GM18517 (cell line): ENCODE results near the gene MYD88.
"Not testable (repeated sequence)": the region's sequence is repeated elsewhere in the genome, so short reads cannot be mapped to it uniquely, and the experiment has no call there.

ENCODE experiments used
- ATAC-seq: cut with Tn5 transposase; IDR thresholded peaks from one replicate; pipeline ENCODE4 v1.9.1; 2021; ENCODE audit warnings: mild to moderate bottlenecking, moderate library complexity; ENCODE audit not compliant: unreplicated experiment

Gene MYD88

DNA sequence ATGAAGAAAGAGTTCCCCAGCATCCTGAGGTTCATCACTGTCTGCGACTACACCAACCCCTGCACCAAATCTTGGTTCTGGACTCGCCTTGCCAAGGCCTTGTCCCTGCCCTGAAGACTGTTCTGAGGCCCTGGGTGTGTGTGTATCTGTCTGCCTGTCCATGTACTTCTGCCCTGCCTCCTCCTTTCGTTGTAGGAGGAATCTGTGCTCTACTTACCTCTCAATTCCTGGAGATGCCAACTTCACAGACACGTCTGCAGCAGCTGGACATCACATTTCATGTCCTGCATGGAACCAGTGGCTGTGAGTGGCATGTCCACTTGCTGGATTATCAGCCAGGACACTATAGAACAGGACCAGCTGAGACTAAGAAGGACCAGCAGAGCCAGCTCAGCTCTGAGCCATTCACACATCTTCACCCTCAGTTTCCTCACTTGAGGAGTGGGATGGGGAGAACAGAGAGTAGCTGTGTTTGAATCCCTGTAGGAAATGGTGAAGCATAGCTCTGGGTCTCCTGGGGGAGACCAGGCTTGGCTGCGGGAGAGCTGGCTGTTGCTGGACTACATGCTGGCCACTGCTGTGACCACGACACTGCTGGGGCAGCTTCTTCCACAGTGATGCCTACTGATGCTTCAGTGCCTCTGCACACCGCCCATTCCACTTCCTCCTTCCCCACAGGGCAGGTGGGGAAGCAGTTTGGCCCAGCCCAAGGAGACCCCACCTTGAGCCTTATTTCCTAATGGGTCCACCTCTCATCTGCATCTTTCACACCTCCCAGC, 2.9 kb downstream of the MYD88 start:
- ATAC-seq = no peak

DNA sequence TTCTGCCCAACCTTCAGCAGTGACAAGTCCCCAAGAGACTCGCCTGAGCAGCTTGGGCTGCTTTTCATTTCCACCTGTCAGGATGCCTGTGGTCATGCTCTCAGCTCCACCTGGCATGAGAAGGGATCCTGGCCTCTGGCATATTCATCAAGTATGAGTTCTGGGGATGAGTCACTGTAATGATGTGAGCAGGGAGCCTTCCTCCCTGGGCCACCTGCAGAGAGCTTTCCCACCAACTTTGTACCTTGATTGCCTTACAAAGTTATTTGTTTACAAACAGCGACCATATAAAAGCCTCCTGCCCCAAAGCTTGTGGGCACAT, 3.5 kb downstream of the MYD88 start:
- no peak for ATAC-seq

DNA sequence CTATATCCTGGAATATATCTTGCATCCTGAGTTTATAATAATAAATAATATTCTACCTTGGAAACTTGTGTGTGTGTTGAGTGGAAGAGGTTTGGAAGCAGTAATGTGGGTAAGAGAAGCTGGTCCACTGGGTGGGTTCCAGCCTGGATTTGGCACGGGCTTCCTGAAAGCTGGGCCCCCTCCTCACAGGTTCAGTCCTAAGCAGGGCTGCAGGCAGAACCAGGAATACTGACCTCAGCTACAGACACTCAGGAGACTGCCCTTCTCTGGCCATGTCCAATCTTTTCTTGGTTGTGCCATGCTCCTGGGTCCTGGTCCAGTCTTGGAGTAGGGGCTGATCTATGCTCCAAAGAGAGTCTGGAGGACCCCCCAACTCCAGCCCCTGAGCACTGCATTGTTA, 4.5 kb downstream of the MYD88 start:
- no peak for ATAC-seq

DNA sequence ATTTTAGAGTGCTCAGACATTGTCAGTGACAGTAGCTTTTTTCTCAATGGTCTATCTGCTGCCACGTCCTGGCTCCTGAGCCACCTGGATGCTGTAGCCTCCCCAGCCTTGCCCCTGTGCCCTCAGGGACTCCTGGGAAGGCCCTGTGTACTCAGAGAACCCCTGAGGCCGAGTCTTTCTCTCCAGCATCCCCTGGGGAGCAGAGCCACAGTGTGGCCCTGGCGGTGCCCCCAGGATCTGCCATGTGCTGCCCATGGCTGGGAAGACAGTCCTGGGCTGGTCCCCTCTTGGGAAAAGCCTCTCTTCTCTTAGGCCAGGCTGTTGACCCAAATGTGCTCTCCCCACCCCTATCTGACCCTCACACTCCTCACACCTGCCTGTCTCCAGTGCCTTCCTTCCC, 5.0 kb downstream of the MYD88 start:
- no peak for ATAC-seq

DNA sequence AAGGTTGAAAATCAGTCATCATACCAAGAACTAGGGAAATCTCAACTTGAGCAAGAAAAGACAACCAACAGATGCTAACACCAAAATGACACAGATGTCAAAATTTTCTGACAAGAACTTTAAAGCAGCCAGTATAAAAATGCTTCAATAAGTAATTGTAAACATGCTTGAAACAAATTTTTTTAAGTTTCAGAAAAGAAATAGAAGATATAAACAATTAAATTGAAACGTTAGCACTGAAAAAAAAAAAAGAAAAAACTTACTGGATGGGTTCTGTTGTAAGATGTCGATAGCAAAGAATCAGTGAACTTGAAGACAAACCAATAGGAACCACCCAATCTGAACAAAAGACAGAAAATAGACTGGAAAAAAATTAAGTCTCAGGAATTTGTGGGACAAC, 8.0 kb downstream of the MYD88 start:
- no peak for ATAC-seq

DNA sequence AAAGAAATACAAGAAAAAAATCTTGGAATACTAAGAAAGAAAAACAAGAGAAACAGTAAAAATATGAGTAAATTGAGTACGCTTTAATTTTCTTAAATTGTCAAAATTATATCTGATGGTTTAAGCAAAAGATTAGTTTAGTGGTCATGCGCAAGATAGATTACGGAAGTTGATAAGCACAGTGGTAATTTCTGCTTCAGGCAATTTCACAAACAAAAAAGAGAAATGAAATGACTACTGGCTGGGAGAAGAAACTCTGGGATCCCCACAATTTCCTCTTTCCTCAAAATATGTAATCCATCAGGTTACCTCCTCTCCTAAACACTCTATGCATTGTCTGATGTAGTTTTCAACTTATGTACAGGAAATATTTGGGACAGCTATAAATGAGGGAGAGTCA, 9.0 kb downstream of the MYD88 start:
- ATAC-seq = no peak

DNA sequence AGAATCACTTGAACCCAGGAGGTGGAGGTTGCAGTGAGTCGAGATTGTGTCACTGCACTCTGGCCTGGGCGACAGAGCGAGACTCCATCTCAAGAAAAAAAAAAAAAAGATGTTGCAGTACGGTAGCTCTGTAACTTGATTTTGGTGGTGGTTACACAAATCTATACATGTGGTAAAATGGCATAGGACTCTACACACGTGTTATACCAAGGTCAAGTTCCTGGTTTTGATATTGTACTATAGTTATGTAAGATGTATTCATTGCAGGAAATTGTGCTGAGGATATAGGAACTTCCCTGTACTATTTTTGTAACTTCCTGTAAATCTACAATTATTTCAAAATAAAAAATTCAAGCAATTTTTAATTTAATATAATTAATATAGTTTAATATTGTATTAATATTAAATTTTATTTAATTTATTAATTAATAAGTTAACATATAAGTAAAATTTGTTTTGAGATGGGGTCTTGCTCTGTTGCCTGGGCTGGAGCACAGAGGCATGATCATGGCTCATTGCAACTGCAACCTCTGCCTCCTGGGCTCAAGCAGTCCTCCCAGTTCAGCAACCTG, 9.9 kb downstream of the MYD88 start:
- no peak for ATAC-seq

DNA sequence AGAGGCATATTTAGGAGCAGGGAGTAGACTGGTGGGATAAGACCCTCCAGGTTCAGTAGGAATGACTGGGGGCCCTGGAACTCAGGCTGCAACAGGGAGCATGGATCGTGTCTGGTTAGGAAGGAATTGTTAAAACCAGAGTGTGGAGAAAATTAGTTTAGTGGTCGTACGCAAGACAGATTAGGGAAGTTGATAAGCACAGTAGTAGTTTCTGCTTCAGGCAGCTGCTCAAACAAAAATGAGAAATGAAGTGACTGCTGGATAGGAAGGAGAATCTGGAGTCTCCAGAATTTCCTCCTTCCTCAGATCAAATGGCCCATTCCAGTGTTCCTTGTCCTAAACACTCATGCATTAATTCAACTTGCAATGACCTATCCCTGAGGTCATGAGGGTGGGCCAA, 11.2 kb downstream of the MYD88 start:
- ATAC-seq = no peak

DNA sequence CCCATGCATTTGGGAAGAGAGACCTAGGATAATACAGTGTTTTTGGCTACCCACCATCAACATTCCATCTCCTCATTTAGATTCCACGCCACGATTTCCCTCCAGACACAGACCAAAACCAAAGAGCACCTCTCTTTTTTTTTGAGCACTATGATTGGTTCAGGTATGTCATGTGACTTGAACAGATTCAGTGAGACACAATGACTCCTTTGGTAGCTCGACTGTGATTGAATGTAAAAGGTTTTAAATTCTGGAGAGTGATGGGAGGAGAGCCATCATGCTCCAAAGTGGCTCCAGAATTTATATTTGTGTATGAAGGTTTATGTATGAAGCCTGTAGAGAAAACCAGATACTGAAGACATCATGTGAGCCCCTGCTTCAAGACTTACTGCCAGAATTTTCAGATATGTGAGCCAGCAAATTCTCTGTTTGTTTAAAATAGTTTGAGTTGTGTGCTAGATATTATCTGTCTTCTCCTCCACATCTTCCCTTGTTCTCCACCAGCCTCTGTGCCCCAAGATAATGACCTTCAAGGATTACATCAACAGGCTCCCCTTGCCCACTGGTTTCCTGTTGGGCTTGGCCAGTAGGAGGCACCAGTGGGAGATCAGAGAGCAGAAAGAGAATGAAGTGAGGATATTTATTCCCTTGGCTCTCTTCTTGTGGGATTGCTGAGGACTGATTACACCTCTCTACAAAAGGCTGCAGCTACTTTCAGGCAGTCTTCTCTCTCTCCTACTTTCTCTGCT, 12.5 kb downstream of the MYD88 start:
- no peak for ATAC-seq

DNA sequence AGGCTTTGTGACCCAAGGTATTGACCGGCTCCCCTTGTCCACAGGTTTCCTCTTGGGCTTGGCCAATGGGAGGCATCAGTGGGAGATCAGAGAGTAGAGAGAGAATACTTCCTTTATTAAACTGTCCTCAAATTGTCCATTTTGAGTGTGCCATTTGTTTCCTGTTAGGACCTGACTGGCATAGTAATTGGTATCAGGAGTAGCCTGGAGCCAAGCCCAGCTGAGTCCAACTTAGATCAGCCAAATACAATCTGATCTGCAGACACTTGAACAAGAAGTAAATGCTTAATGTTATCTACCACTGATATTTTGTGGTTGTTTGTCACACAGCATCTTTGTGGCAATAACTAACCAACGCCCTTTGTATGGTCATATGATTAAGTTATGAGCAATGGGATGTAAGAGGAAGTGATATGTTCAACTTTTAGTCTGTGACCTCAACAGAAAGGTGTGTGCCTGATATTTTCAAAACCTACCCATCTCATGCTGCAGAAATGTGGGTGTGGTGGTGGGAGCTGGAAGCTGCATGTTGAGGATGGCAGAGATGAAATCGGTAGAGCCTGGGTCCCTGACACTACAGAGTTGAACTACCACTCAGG, 13.3 kb downstream of the MYD88 start:
- no peak for ATAC-seq

DNA sequence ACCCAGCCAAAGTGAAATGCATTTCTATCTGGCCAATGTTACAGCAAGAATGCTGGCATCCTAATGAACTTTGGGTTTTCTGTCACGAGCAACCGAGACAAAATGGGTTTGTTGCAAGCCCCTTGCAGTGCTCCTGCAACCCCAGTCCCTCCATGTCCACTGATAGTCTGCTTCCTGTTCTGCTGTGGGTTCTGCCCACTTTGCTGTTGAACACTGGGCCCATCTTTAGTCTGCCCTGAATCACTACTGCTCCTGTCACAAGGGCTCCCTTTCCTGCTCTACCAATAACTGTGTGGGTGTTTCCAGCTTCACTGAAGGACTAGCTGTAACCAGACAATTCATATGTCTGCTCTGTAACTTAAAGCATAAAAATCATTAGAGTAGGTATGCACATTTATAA, 14.1 kb downstream of the MYD88 start:
- ATAC-seq = no peak

DNA sequence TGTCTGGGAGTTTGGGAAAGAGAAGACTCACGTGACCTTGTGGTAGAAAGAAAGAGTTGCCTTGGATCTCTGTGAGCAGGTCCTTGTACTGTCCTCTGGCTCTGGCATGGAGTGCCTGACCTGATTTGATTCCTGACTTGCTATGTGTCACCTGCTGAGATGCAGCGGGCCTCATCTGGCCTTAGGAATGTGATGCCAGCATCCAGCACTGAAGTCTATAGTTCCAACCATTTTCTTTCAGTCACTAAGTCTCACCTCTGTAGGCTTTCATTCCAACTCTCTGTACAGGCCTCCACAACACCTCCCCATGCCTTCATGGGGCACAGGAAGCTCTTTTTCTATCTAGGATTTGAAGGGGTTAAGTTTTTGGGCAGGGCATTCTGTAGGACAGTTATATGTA, 14.8 kb downstream of the MYD88 start:
- ATAC-seq = no peak

DNA sequence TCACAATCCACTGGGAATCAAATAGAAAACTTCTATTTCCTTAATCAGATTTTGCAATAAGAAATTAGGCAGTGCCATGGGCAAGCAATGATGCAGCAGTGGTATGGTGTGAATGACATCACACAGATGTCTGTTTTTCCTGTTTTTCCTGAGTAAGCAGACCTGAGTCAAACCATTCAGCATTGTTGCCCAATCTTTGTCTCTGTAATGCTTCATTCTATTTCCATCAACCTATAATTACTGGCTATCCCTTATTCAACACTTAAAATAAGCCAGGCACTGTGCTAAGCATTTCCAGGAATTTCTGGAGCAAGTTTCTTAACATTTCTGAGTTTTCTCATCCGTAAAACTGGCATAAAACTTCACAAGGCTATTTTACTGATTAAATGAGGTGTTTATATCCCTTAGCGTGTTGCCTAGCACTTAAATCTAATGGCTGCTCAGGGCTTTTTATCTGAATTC, 15.6 kb downstream of the MYD88 start:
- no peak for ATAC-seq

DNA sequence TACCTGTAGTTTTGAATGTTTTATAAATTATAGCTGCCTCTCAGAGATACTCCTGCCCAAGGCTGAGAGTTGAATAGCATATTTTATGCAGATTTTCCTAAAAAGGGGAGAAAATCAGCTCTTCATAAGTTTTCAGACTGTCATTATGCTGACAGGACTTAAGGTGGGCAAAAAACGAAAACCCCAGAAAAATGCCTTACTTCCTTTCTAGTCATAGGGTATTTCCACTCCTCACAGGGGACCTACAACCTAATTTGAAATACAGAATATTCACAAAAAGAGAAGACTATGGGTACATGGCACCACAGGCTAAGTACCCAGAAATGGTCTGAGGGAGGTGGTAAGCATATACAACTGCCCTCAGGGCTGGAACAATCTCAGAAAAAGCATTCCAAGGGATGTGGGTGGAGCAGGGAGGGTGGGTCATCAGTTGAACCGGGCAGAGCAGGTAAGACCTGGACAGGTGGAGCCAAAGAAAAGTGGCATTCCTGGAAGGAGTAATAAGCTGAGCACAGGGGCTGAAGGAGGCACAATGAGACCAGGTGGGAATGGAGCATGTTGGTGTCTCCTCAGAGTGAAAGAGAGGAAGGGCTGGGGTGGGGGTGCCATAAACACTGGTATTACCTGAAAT, 16.3 kb downstream of the MYD88 start:
- ATAC-seq = no peak

DNA sequence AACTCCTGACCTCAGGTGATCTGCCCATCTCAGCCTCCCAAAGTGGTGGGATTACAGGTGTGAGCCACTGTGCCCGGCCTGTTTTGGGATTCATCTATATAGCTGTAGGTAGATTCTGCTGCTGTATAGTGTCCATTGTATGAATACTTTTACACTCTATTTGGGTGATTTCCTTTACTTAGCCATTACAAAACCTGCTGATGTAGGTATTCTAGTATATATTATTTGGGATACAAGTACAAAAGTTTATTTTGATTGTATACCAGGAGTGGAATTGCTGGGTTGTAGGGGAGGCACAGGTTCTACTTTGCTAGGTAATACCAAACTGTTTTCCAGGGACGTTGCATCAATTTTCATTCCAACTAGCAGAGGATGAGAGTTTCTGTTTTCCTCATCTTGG, 17.4 kb downstream of the MYD88 start:
- ATAC-seq = no peak

DNA sequence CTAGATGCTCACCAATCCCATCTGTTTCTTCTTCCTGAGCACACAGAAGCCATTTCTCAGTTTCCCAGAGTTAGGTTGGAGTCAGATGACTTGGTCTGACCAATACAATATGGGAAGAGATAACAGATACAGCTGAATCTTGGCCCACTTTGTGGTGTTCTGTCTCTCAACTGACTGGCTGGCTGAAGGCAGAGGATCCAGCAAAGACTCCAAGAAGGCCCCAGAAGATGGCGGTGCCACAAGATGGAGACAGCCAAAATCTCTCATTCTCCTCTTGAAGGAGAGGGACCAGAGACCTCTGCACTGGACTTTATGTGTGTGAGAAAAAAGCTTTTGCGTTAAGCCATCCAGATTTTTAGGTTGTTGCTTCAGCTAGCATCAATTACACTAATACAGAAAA, 18.7 kb downstream of the MYD88 start:
- ATAC-seq = no peak

DNA sequence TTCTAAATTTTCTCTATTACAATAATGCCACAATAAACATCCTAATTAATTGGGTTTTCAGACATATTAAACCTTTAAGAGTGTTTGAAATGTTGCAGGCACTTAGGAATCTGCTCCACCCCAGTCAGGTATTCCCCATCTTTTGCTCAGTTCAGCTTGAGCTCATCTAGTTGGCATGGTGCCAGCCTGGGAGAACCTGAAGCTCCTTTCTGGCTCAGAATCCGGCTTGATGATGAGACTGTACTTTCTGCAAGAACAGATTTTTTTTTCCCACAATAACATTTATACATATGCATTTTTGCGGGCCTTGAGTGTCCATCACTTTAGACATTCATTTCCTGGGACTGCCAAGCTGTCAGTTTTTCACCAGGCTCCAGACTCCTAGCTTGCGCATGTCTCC, 19.1 kb downstream of the MYD88 start:
- ATAC-seq = no peak

DNA sequence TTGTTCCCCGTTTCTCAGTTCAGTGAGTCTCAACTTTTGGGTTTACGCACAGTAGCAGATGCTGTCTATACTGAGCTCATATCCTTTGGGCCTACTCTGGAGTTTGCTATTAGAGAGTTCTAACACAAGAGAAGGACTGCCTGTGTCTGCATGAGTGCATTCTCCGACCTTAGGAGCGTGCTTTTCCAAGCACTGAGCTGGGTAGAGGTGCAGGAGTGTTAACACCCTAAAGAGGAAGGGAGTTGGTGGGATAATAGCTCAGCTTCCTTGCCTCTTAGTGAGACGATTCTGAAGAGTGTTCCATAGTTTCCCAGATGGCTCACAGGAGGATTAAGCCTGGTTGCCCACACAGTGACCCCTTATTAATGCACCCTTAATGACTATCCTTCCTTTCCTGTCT, 20.0 kb downstream of the MYD88 start:
- ATAC-seq = no peak

DNA sequence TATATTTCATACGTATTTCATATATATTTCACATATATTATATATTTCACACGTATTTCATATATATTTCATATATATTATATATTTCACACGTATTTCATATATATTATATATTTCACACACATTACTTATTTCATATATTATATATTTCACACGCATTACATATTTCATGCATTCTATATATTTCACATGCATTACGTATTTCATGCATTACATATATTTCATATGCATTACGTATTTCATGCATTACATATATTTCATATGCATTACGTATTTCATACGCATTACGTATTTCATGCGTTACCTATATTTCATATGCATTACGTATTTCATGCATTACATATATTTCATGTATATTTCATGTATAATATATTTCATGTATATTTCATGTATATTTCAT, 22.2 kb downstream of the MYD88 start:
- ATAC-seq = not testable (repeated sequence)

DNA sequence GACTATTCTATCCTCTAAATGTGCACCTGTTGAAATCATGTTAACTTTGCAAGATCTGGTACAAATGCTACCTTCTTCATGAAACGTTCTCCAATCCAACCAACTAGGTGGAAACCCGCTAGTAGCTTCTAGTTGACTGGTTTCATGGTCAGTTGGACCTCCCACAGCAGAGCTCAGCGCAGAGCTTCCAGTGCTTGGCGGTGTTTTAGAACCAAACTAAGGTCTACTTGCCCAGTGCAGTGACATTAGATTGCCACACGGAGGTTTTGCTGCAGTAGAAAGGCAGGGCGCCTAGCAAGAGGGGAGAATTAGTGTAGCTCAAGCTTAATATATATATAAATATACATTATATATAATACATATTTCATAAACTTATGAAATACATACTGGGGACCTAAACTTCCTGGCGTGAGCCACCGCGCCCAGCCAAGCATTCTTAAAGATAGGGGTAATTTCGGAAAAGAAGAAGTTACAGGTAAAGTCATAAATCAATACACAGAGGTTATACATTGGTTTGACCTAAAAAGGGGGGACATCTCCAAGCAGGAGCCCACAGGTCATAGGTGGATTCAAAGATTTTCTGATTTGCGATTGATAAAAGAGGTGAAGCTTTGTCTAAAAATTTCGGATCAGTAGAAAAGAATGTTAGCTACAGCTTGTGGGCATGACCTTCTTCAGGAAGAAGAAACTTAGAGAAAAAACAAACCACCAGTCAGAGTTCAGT, 24.8 kb downstream of the MYD88 start:
- no peak for ATAC-seq
